Mesenchymal stem cell (in vitro differentiated cells and primary cell): ENCODE measurements around the gene AFDN.

Experiments
- DNase-seq: peaks from one replicate; pipeline ENCODE4 v3.0.0-alpha.2; 2013
- H2AFZ ChIP-seq: one replicate; pipeline ENCODE4 v1.6.1; 2013; ENCODE audit warnings: low read depth, mild to moderate bottlenecking, control low read depth, inconsistent platforms, low read length, moderate library complexity
- H2AK5ac ChIP-seq: 2 replicates; pipeline ENCODE4 v1.6.1; 2013; ENCODE audit warnings: low read length, moderate library complexity, mild to moderate bottlenecking, inconsistent platforms; ENCODE audit not compliant: severe bottlenecking
- H2BK120ac ChIP-seq: one replicate; pipeline ENCODE4 v1.6.1; 2013; ENCODE audit warnings: low read depth, mild to moderate bottlenecking, inconsistent platforms, low read length, moderate library complexity
- H2BK12ac ChIP-seq, 2 experiments: one replicate each; pipeline ENCODE4 v1.6.1; 2013; ENCODE audit warnings: inconsistent platforms in 2 of 2, low read length in 2 of 2, mild to moderate bottlenecking in 2 of 2, moderate library complexity in 2 of 2, control low read depth in 1 of 2
- H2BK15ac ChIP-seq: one replicate; pipeline ENCODE4 v1.6.1; 2013; ENCODE audit warnings: mild to moderate bottlenecking, low read depth, inconsistent platforms; ENCODE audit not compliant: poor library complexity, severe bottlenecking
- H2BK5ac ChIP-seq: 2 replicates; pipeline ENCODE4 v1.6.1; 2013; ENCODE audit warnings: low read depth, mild to moderate bottlenecking, low read length, control low read depth, inconsistent platforms; ENCODE audit not compliant: poor library complexity, severe bottlenecking
- H3K14ac ChIP-seq, 2 experiments: one replicate each; pipeline ENCODE4 v1.6.1; 2013; ENCODE audit warnings: inconsistent platforms in 2 of 2, low read length in 2 of 2, control low read depth in 1 of 2, mild to moderate bottlenecking in 1 of 2, moderate library complexity in 1 of 2
- H3K18ac ChIP-seq, 2 experiments: one replicate each; pipeline ENCODE4 v1.6.1; 2013; ENCODE audit warnings: inconsistent platforms in 2 of 2, low read length in 2 of 2, control low read depth in 1 of 2, low read depth in 1 of 2, mild to moderate bottlenecking in 1 of 2
- H3K23ac ChIP-seq, 2 experiments: one replicate each; pipeline ENCODE4 v1.6.1; 2013; ENCODE audit warnings: inconsistent platforms in 2 of 2, low read length in 2 of 2, mild to moderate bottlenecking in 2 of 2, moderate library complexity in 2 of 2, control low read depth in 1 of 2
- H3K27ac ChIP-seq: 2 replicates; pipeline ENCODE4 v1.5.1; 2013; ENCODE audit warnings: mild to moderate bottlenecking, moderate library complexity, low read length, control low read depth, inconsistent platforms; ENCODE audit not compliant: poor library complexity, severe bottlenecking
- H3K27me3 ChIP-seq, 2 experiments: 2 replicates each; pipeline versions ENCODE4 v1.6.1 to v1.7.0; 2013; ENCODE audit warnings: low read length in 2 of 2, mild to moderate bottlenecking in 2 of 2, moderate library complexity in 2 of 2, control low read depth in 1 of 2, inconsistent platforms in 1 of 2; ENCODE audit not compliant: control insufficient read depth in 1 of 2, insufficient read depth in 1 of 2
- H3K36me3 ChIP-seq, 2 experiments: 2 replicates each; pipeline versions ENCODE4 v1.6.1 to v1.7.0; 2013; ENCODE audit warnings: low read length in 2 of 2, control low read depth in 1 of 2, inconsistent platforms in 1 of 2, low read depth in 1 of 2, mild to moderate bottlenecking in 1 of 2; ENCODE audit not compliant: insufficient read depth in 2 of 2, control insufficient read depth in 1 of 2
- H3K4ac ChIP-seq, 2 experiments: one replicate each; pipeline ENCODE4 v1.6.1; 2013; ENCODE audit warnings: inconsistent platforms in 2 of 2, low read length in 2 of 2, mild to moderate bottlenecking in 2 of 2, moderate library complexity in 2 of 2, control low read depth in 1 of 2, low read depth in 1 of 2
- H3K4me1 ChIP-seq: 2 replicates; pipeline ENCODE4 v1.6.1; 2013; ENCODE audit warnings: low read depth, low read length, control low read depth; ENCODE audit not compliant: control insufficient read depth, insufficient read depth
- H3K4me2 ChIP-seq: 2 replicates; pipeline ENCODE4 v1.6.1; 2013; ENCODE audit warnings: low read length, mild to moderate bottlenecking, inconsistent platforms; ENCODE audit not compliant: poor library complexity, severe bottlenecking
- H3K4me3 ChIP-seq, 2 experiments: 2 replicates each; pipeline versions ENCODE4 v1.5.1 to v1.7.0; 2013; ENCODE audit warnings: low read length in 2 of 2, mild to moderate bottlenecking in 2 of 2, control low read depth in 1 of 2, low read depth in 1 of 2; ENCODE audit not compliant: insufficient read depth in 1 of 2
- H3K79me1 ChIP-seq: replicated peaks from 2 replicates; pipeline ENCODE4 v1.6.1; 2013; ENCODE audit warnings: mild to moderate bottlenecking, control low read depth, low read length, inconsistent platforms; ENCODE audit not compliant: poor library complexity, severe bottlenecking
- H3K9ac ChIP-seq: 2 replicates; pipeline ENCODE4 v1.7.0; 2013; ENCODE audit warnings: mild to moderate bottlenecking, low read length, moderate library complexity
- H3K9me3 ChIP-seq: 2 replicates; pipeline ENCODE4 v1.7.0; 2013; ENCODE audit warnings: mild to moderate bottlenecking, low read length; ENCODE audit not compliant: control insufficient read depth
- H4K8ac ChIP-seq: one replicate; pipeline ENCODE4 v1.6.1; 2013; ENCODE audit warnings: inconsistent platforms, mild to moderate bottlenecking, low read length, moderate library complexity
- H4K91ac ChIP-seq: one replicate; pipeline ENCODE4 v1.6.1; 2013; ENCODE audit warnings: mild to moderate bottlenecking, low read length, inconsistent platforms
- WGBS: methylation state at CpG from one replicate; pipeline ENCODE4 v1.1.7; 2013; ENCODE audit warnings: mixed read lengths; 5-methylcytosine and 5-hydroxymethylcytosine counted together

The AFDN gene

GRCh38 chr6:167797011-167797471 is 29.7 kb upstream of the AFDN start:
- Histone ChIP-seq H2BK12ac (peak overlapping the region in 1 of 2 experiments; percentile 8), H4K8ac (peak overlapping the region; percentile 19), H3K4me3 (peak overlapping the region in 1 of 2 experiments; percentile 68), H2BK5ac (no peak overlapping the region), H3K4me2 (no peak overlapping the region), H3K14ac (peak overlapping the region in 1 of 2 experiments; percentile 44), H3K27ac (no peak overlapping the region), H3K4me1 (no peaks in the 10 kb centered on the region), H3K9me3 (no peaks in the 10 kb centered on the region), H2AFZ (no peak overlapping the region), H3K4ac (no peak overlapping the region), H3K36me3 (no peaks in the 10 kb centered on the region), H2BK120ac (no peak overlapping the region), H2BK15ac (no peak overlapping the region), H3K23ac (no peak overlapping the region), H3K9ac (no peak overlapping the region), H4K91ac (no peak overlapping the region), H2AK5ac (no peak overlapping the region), H3K18ac (no peak overlapping the region), H3K27me3 (peaks cover 5 to 52% of the 10 kb centered on the region in 2 experiments), H3K79me1 (no peaks in the 10 kb centered on the region)
- no peak for DNase-seq
- WGBS, result 77% methylated on average over 31 of the region's 31 CpGs

DNA sequence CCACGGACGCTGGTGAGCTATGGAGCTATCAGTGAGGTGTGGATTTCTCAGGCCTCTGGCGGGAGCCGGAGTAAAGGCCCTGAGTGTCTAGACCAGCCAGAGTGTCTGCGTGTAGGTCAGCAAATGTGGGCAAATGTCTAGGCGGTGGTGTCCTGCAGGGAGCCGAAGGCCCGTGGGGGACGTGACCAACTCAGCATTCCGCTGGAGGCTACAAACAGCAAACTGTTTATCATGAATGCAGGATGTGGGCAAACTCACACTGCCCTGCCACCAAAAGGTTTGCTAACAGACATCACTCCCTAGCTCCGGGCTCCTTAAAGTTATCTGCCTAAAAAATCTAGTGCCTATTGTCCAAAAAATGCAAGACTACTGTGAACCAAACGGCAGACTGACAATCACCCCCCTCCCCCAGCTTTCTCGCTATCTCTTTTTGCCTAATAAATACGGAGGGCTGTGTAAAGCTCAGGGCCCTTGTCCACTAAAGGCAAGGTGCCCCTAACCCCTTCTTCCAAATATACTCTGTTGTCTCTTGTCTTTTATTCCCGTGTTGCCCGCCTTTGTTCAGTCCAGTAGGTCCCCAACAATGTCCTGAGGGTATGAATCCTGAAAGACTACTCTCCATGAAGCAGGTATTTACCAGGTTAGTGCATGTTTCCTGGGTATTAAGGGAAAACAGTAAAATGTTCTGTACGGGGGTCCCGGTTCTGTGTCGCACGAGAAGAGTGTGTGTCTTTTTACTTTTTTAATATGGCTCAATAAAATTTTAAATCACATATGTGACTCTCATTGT is 29.0 kb upstream of the AFDN start:
- Histone ChIP-seq H3K18ac (no peak overlapping the region), H4K8ac (peak overlapping the region; percentile 19), H3K79me1 (no peaks in the 10 kb centered on the region), H2AFZ (no peak overlapping the region), H2AK5ac (no peak overlapping the region), H3K9ac (no peak overlapping the region), H3K23ac (no peak overlapping the region), H2BK15ac (no peak overlapping the region), H4K91ac (no peak overlapping the region), H3K4me3 (no peak overlapping the region), H2BK5ac (no peak overlapping the region), H3K4me1 (no peaks in the 10 kb centered on the region), H3K27ac (no peak overlapping the region), H2BK120ac (no peak overlapping the region), H3K4ac (no peak overlapping the region), H3K9me3 (no peaks in the 10 kb centered on the region), H2BK12ac (no peak overlapping the region), H3K14ac (no peak overlapping the region), H3K36me3 (no peaks in the 10 kb centered on the region), H3K4me2 (no peak overlapping the region), H3K27me3 (peaks cover 5 to 58% of the 10 kb centered on the region in 2 experiments)
- no peak for DNase-seq
- WGBS, result 59% methylated on average over 16 of the region's 20 CpGs

DNA sequence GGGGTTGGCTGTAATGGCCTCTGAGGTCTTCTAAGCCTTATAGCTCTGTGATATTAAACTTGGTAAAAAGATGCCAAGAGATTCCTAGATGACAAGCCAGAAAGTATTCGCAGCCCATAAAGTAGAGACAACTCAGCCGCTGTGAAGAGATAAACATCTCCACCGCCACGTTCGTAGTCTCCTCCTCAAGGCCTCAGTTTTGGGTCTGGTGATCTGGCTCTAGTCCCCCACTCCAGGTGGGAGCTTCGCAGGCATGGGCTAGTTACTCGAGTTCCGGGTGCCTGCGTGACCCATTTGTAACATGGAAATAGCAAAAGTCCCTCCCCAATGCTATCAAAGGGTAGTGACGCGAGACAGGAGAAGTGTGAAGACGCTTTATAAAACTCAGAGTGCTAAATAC is 28.3 kb upstream of the AFDN start:
- Histone ChIP-seq H3K9ac (no peak overlapping the region), H2BK15ac (no peak overlapping the region), H3K4ac (no peak overlapping the region)

DNA sequence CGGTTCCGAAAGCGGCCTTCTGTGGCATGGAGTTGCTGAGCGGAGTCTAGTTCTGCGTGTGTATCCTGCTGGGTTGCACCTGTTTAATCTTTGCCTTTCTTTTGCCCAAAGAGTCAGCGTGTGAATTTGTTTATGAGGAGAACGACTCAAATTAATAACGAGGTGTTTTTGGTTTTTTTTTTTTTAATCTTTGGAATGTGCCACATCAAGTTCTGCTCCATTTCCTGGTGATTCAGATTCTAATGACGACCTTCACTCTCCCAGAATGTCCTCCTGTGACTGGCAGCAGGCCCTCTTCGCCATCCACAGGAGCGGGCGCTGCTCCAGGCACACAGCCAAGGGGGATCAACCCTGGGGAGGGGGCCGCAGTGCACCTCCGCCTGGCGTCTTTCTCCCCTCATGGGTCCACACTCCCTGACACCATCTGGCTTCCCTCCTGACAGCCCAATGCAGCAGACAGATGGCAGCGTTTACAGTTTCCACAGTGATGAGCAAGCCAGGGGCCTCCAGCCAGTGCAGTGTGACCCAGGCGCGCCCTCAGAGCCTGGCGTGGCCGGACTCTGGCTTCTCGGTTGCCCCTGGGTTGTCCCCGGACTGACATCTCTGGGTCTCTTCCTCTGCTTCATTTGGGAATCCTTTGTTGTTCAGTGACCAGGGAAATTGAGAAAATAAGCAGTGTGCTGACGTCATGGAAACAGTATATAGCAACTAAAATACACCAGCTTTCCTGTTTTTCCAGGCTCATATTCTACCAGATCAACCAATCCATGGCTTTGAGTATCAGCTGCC is 27.5 kb upstream of the AFDN start:
- Histone ChIP-seq H3K4ac (no peak overlapping the region), H4K91ac (no peak overlapping the region), H2AFZ (no peak overlapping the region), H3K4me2 (no peak overlapping the region), H2BK12ac (no peak overlapping the region), H3K14ac (no peak overlapping the region), H2BK5ac (no peak overlapping the region), H3K23ac (no peak overlapping the region), H2BK120ac (no peak overlapping the region), H3K9ac (no peak overlapping the region), H3K4me1 (no peaks in the 10 kb centered on the region), H3K4me3 (no peak overlapping the region), H3K18ac (peak overlapping the region in 1 of 2 experiments; percentile 64), H2BK15ac (no peak overlapping the region), H3K27ac (no peak overlapping the region), H3K79me1 (no peaks in the 10 kb centered on the region), H2AK5ac (no peak overlapping the region), H3K36me3 (no peaks in the 10 kb centered on the region), H4K8ac (peak overlapping the region; percentile 69), H3K27me3 (peaks cover 9 to 63% of the 10 kb centered on the region in 2 experiments), H3K9me3 (no peaks in the 10 kb centered on the region)
- WGBS, result 77% methylated on average over 20 of the region's 23 CpGs
- DNase-seq, result peak; percentile 32

More for the DNA sequence above, 28.3 kb upstream of the AFDN start:
- H2AK5ac ChIP-seq, result no peak overlapping the region
- no peak overlapping the region for H2BK12ac ChIP-seq
- 55% methylated on average over 9 of the region's 12 CpGs for WGBS
- no peak overlapping the region for H2AFZ ChIP-seq
- peaks cover 5 to 62% of the 10 kb centered on the region in 2 experiments for H3K27me3 ChIP-seq
- H4K8ac ChIP-seq, result no peak overlapping the region
- no peak overlapping the region for H3K14ac ChIP-seq
- no peak overlapping the region for H2BK120ac ChIP-seq
- H3K27ac ChIP-seq, result no peak overlapping the region
- H2BK5ac ChIP-seq, result no peak overlapping the region
- H4K91ac ChIP-seq, result no peak overlapping the region
- no peaks in the 10 kb centered on the region for H3K36me3 ChIP-seq
- no peak for DNase-seq
- H3K79me1 ChIP-seq, result no peaks in the 10 kb centered on the region
- no peaks in the 10 kb centered on the region for H3K9me3 ChIP-seq
- no peak overlapping the region for H3K4me2 ChIP-seq
- no peaks in the 10 kb centered on the region for H3K4me1 ChIP-seq
- H3K23ac ChIP-seq, result no peak overlapping the region
- H3K18ac ChIP-seq, result no peak overlapping the region
- no peak overlapping the region for H3K4me3 ChIP-seq
